OCI-LY1 (cell line): ENCODE measurements around the gene OLIG1.

Source experiments
- EZH2 ChIP-seq: fragments of 200-600 bp; sonication (generic), shearing (Covaris generic); IDR thresholded peaks from 2 replicates; pipeline ENCODE4 v1.8.0; 2017; ENCODE audit warnings: borderline replicate concordance, mixed run types, mild to moderate bottlenecking, antibody characterized with exemption, low read length, moderate library complexity, mixed read lengths
- TF ChIP-seq, protein P1 (sequence below): fragments of 200-600 bp; sonication (generic), shearing (Covaris generic); IDR thresholded peaks from 2 replicates; pipeline ENCODE4 v1.5.1; 2017; ENCODE audit warnings: mild to moderate bottlenecking, antibody characterized with exemption, low read length, moderate library complexity, mixed read lengths

DNA sequence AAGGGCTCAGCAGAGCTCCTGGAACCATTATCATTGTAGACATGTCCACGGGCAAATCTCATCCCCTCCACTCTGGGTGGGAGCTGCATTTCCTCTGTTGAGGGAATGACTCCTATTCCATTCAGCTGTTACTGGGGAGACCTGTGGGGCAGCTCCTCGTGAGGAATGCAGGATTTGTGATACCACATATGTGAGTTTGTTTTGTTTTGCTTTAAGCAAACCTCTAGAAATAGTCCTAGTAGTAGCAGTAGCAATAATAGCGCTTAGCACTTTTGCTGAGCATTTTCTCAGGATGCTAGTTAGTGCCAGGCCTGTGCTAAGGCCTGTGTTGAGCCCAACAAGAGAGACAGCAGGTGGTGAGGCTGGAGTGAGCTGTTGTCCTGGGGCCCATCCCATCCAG, 10.8 kb downstream of the OLIG1 start:
- TF ChIP-seq, protein P1, sequence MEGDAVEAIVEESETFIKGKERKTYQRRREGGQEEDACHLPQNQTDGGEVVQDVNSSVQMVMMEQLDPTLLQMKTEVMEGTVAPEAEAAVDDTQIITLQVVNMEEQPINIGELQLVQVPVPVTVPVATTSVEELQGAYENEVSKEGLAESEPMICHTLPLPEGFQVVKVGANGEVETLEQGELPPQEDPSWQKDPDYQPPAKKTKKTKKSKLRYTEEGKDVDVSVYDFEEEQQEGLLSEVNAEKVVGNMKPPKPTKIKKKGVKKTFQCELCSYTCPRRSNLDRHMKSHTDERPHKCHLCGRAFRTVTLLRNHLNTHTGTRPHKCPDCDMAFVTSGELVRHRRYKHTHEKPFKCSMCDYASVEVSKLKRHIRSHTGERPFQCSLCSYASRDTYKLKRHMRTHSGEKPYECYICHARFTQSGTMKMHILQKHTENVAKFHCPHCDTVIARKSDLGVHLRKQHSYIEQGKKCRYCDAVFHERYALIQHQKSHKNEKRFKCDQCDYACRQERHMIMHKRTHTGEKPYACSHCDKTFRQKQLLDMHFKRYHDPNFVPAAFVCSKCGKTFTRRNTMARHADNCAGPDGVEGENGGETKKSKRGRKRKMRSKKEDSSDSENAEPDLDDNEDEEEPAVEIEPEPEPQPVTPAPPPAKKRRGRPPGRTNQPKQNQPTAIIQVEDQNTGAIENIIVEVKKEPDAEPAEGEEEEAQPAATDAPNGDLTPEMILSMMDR = no peak
- no peak for TF ChIP-seq EZH2
